Measurements from ENCODE around the gene RPAIN. TPM values are rescaled to one million over a fixed set of nuclear protein-coding genes. Genes with fewer than 3 reads are reported as not detected.

Gene RPAIN
- total RNA-seq, 2 donors from 2014 or later, result 57.7 to 72.7 TPM

DNA sequence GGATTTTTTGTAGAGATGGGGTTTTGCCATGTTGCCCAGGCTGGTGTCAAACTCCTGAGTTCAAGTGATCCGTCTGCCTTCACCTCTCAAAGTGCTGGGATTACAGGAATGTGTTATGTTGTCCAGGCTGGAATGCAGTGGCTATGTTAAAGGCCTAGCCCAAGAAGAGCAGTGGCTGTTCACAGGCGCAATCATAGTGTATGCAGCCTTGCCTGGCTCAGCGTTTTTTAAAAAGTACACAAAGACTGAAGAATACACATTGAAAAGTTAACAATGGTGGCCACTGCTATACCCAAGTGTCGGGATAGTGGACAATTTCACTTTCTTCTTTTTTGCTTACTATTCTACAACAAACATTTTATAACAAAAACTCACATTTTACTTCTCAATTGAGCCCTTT, 59.0 kb downstream of the RPAIN start:
- Mint-ChIP-seq H3K4me3 (no peak overlapping the region), H3K27ac (no peak overlapping the region), H3K36me3 (ENCODE audit: low read depth) (peaks cover 9% of the 10 kb centered on the region), H3K27me3 (no peaks in the 10 kb centered on the region), H3K4me1 (peaks cover 14% of the 10 kb centered on the region)
- ATAC-seq (no peak), DNase-seq (no peak)
- H3K9me3 ChIP-seq (ENCODE audit: control insufficient read depth, low read length, poor library complexity, severe bottlenecking), result no peaks in the 10 kb centered on the region

DNA sequence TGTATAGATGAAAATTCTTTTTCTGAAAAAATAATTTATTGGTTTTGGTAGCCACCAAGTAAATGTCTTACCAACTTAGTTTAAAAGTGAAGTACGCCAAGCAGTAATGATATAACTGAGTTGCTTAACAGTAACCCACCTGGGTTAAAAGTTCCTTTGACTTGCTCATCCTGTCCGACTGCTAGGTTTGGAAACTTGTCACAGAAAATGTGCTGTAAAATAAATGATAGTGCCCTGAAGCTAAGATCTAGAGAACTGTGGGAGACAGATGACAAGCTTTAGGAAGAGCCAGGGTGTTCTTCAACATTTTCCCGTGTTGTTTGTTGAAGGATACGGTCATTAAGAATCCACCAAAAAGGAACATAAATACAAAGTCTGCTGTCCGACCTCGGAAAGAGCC, 61.0 kb downstream of the RPAIN start:
- peaks cover 26% of the 10 kb centered on the region for H3K4me1 Mint-ChIP-seq
- no peak overlapping the region for H3K4me3 Mint-ChIP-seq
- H3K9me3 ChIP-seq (ENCODE audit: control insufficient read depth, low read length, poor library complexity, severe bottlenecking), result no peaks in the 10 kb centered on the region
- H3K27me3 Mint-ChIP-seq, result no peaks in the 10 kb centered on the region
- H3K36me3 Mint-ChIP-seq (ENCODE audit: low read depth), result peaks cover 6% of the 10 kb centered on the region
- DNase-seq, result no peak
- no peak overlapping the region for H3K27ac Mint-ChIP-seq
- ATAC-seq, result no peak

DNA sequence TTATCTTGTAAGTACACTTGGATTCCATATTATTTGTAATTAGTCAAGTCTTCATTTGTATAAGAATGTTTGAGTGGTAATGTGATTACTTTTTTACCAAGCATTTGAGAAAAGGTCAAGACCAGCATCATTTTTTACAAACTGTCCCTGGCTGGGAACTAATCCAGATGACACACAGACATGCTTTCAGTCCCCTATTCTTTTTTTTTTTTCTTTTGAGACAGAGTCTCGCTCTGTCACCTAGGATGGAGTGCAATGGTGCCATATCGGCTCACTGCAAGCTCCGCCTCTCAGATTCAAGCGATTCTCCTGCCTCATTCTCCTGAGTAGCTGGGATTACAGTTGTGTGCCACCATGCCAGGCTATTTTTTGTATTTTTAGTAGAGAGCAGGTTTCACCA, 61.5 kb downstream of the RPAIN start:
- H3K4me3 Mint-ChIP-seq, result no peak overlapping the region
- no peaks in the 10 kb centered on the region for H3K9me3 ChIP-seq (ENCODE audit: control insufficient read depth, low read length, poor library complexity, severe bottlenecking)
- peaks cover 6% of the 10 kb centered on the region for H3K36me3 Mint-ChIP-seq (ENCODE audit: low read depth)
- ATAC-seq (no peak), DNase-seq (no peak)
- no peaks in the 10 kb centered on the region for H3K27me3 Mint-ChIP-seq
- H3K27ac Mint-ChIP-seq, result no peak overlapping the region
- peaks cover 26% of the 10 kb centered on the region for H3K4me1 Mint-ChIP-seq

Other genes starting within 250 kb of the RPAIN start
- 1 to 10 TPM; 3.9 to 5.5 TPM for gene ZNF594, start 228.3 kb upstream of the RPAIN start, total RNA-seq
- gene SCIMP, start 185.3 kb upstream of the RPAIN start, total RNA-seq, result 1 to 10 TPM in 1 of 2 donors, under 1 TPM in 1; 0.76 to 4.8 TPM
- gene RABEP1, start 137.9 kb upstream of the RPAIN start, total RNA-seq, result 10 to 100 TPM; 33.2 to 33.6 TPM
- 100 to 1,000 TPM; 118 to 130 TPM for gene NUP88, start 520 bp upstream of the RPAIN start, total RNA-seq
- gene C1QBP, start 19.0 kb downstream of the RPAIN start, total RNA-seq, result 10 to 100 TPM; 63.8 to 71.6 TPM
- gene DHX33, start 48.8 kb downstream of the RPAIN start, total RNA-seq, result 1 to 10 TPM; 7.5 to 9.0 TPM
- 10 to 100 TPM; 66.3 to 78.0 TPM for gene DERL2, start 66.0 kb downstream of the RPAIN start, total RNA-seq
- gene MIS12, start 66.4 kb downstream of the RPAIN start, total RNA-seq, result 10 to 100 TPM; 19.2 to 31.0 TPM
- gene NLRP1, start 164.3 kb downstream of the RPAIN start, total RNA-seq, result 100 to 1,000 TPM; 190 to 200 TPM

All from T-helper 17 cell (primary cell).